Measurements from ENCODE around the gene B9D1. TPM values are rescaled to one million over a fixed set of nuclear protein-coding genes. Genes with fewer than 3 reads are reported as not detected.

The B9D1 gene
- total RNA-seq, 4 donors from 2014 or later: 6.5 to 16.4 (median 14.5) TPM

- peaks cover 17 to 29% of the 10 kb centered on the region in 2 donors for H3K4me1 ChIP-seq
- peak overlapping the region in 3 of 4 donors; percentile 59 to 66 (median 62) for H3K27ac ChIP-seq
- in situ Hi-C loops (cut with MboI; ENCODE audit: low sequenced_read_pairs in 4 of 4): no loop called here
- no peaks in the 10 kb centered on the region for H3K27me3 ChIP-seq
- intact Hi-C loops (cut with DNase I; ENCODE audit: low total_unique reads): no loop called here
- H3K4me3 ChIP-seq: no peak overlapping the region
- TF ChIP-seq POLR2A (IDR thresholded peaks at IDR 0.05): no peak
- H3K9me3 ChIP-seq: no peaks in the 10 kb centered on the region
- peaks cover 0 to 24% of the 10 kb centered on the region in 2 donors for H3K36me3 ChIP-seq
- ATAC-seq (peak; percentile 47 to 61), DNase-seq (no peak)
Measured at GRCh38 chr17:19313746-19314651, 48.5 kb downstream of the B9D1 start.

- H3K27me3 ChIP-seq: no peaks in the 10 kb centered on the region
- peaks cover 17 to 29% of the 10 kb centered on the region in 2 donors for H3K4me1 ChIP-seq
- in situ Hi-C loops (cut with MboI; ENCODE audit: low sequenced_read_pairs in 4 of 4) (no loop called here), intact Hi-C loops (cut with DNase I; ENCODE audit: low total_unique reads) (no loop called here)
- H3K36me3 ChIP-seq: peaks cover 0 to 24% of the 10 kb centered on the region in 2 donors
- peak overlapping the region; percentile 50 to 66 (median 60) for H3K27ac ChIP-seq
- no peak overlapping the region for H3K4me3 ChIP-seq
- TF ChIP-seq, protein P1, sequence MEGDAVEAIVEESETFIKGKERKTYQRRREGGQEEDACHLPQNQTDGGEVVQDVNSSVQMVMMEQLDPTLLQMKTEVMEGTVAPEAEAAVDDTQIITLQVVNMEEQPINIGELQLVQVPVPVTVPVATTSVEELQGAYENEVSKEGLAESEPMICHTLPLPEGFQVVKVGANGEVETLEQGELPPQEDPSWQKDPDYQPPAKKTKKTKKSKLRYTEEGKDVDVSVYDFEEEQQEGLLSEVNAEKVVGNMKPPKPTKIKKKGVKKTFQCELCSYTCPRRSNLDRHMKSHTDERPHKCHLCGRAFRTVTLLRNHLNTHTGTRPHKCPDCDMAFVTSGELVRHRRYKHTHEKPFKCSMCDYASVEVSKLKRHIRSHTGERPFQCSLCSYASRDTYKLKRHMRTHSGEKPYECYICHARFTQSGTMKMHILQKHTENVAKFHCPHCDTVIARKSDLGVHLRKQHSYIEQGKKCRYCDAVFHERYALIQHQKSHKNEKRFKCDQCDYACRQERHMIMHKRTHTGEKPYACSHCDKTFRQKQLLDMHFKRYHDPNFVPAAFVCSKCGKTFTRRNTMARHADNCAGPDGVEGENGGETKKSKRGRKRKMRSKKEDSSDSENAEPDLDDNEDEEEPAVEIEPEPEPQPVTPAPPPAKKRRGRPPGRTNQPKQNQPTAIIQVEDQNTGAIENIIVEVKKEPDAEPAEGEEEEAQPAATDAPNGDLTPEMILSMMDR (IDR thresholded peaks at IDR 0.05 in 4 of 5, conservative IDR thresholded peaks at IDR 0.05 in 1 of 5): no peak
- no peak for TF ChIP-seq POLR2A (IDR thresholded peaks at IDR 0.05)
- H3K9me3 ChIP-seq: no peaks in the 10 kb centered on the region
- ATAC-seq (no peak), DNase-seq (no peak)
Measured at GRCh38 chr17:19313066-19313745, 49.3 kb downstream of the B9D1 start.

DNA sequence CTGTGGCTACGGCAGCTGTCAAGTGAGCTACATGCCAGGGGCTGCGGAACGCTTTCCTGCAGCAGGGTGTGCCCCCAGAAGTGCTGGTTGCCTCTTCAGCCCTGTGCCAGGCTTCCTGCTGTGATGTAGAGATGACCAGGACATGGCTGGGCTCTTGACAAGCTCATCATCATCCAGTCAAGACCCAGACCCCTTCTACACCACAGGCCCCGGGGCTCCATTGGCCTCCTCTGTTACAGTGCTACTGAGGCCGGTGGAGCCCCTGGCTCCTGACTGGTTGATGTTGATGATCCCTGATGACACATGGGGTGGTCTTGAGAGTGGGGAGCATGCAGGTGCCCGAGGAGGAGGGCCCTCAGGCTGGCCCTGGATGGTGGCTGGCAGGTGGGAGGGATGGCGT is 50.1 kb downstream of the B9D1 start:
- no peak for DNase-seq
- Histone ChIP-seq H3K4me3 (no peak overlapping the region), H3K9me3 (no peaks in the 10 kb centered on the region), H3K27me3 (no peaks in the 10 kb centered on the region), H3K4me1 (peaks cover 14 to 28% of the 10 kb centered on the region in 2 donors), H3K36me3 (peaks cover 0 to 24% of the 10 kb centered on the region in 2 donors), H3K27ac (peak overlapping the region; percentile 50 to 66 (median 60))
- intact Hi-C loops (cut with DNase I; ENCODE audit: low total_unique reads): no loop called here
- TF ChIP-seq POLR2A (IDR thresholded peaks at IDR 0.05): no peak
- TF ChIP-seq, protein P1 (IDR thresholded peaks at IDR 0.05 in 4 of 5, conservative IDR thresholded peaks at IDR 0.05 in 1 of 5): no peak
- in situ Hi-C loops (cut with MboI; ENCODE audit: low sequenced_read_pairs in 4 of 4): no loop called here
- no peak for ATAC-seq

- peaks cover 0 to 24% of the 10 kb centered on the region in 2 donors for H3K36me3 ChIP-seq
- no peaks in the 10 kb centered on the region for H3K9me3 ChIP-seq
- peak; percentile 50 to 60 for ATAC-seq
- DNase-seq: no peak
- H3K27ac ChIP-seq: peak overlapping the region; percentile 35 to 66 (median 60)
- no peaks in the 10 kb centered on the region for H3K27me3 ChIP-seq
- no peak overlapping the region for H3K4me3 ChIP-seq
- H3K4me1 ChIP-seq: peaks cover 8 to 20% of the 10 kb centered on the region in 2 donors
- in situ Hi-C loops (cut with MboI; ENCODE audit: low sequenced_read_pairs in 4 of 4): no loop called here
- intact Hi-C loops (cut with DNase I; ENCODE audit: low total_unique reads): no loop called here
- TF ChIP-seq, protein P1 (IDR thresholded peaks at IDR 0.05 in 4 of 5, conservative IDR thresholded peaks at IDR 0.05 in 1 of 5): no peak
- TF ChIP-seq POLR2A (IDR thresholded peaks at IDR 0.05): no peak
Measured at GRCh38 chr17:19311421-19312215, 50.9 kb downstream of the B9D1 start.
